Esophagus squamous epithelium (tissue), 5 donors: ENCODE data around the gene UBE2M. TPM values are rescaled to one million over a fixed set of nuclear protein-coding genes. Genes with fewer than 3 reads are reported as not detected.

ENCODE experiments used
- DNase-seq: peaks from one replicate; lab custom pipeline; 2025; lab: John Stamatoyannopoulos, UW
- H3K27ac ChIP-seq, 4 donors: fragments of 200-600 bp; sonication (generic); one replicate each; pipeline ENCODE4 v1.5.1; 2016 to 2019; ENCODE audit warnings: mild to moderate bottlenecking in 1 of 4
- H3K27me3 ChIP-seq, 4 donors: fragments of 200-600 bp; sonication (generic); 1 replicate in 3 of 4; 2 replicates in 1 of 4; pipeline versions ENCODE4 v1.5.1 to v1.6.0; 2017 to 2021; ENCODE audit warnings: antibody characterized with exemption in 1 of 4
- H3K36me3 ChIP-seq, 3 donors: fragments of 200-600 bp; sonication (generic); one replicate each; pipeline ENCODE4 v1.5.1; 2016 to 2019
- H3K4me1 ChIP-seq, 3 donors: fragments of 200-600 bp; sonication (generic); one replicate each; pipeline ENCODE4 v1.5.1; 2017 to 2019
- H3K4me3 ChIP-seq, 4 donors: fragments of 200-600 bp; sonication (generic); 1 replicate in 3 of 4; 2 replicates in 1 of 4; pipeline ENCODE4 v1.5.1; 2016 to 2019; ENCODE audit warnings: mild to moderate bottlenecking in 2 of 4, moderate library complexity in 1 of 4
- H3K9me3 ChIP-seq, 3 donors: fragments of 200-600 bp; sonication (generic); one replicate each; pipeline ENCODE4 v1.5.1; 2016 to 2019
- CTCF ChIP-seq, 6 experiments: fragments of 450-650 bp in 4 of 6; fragments of 200-600 bp in 2 of 6; sonication (generic) in 2 of 6; IDR thresholded peaks; one replicate each; pipeline ENCODE4 v1.5.1; 2016 to 2019; ENCODE audit warnings: antibody characterized with exemption in 6 of 6, mild to moderate bottlenecking in 4 of 6, moderate library complexity in 4 of 6
- POLR2A ChIP-seq, 4 donors: fragments of 450-650 bp; IDR thresholded peaks; one replicate each; pipeline ENCODE4 v1.6.1; 2017; ENCODE audit warnings: antibody characterized with exemption in 4 of 4, mild to moderate bottlenecking in 4 of 4, moderate library complexity in 3 of 4
- WGBS, 2 donors: methylation state at CpG; one replicate each; pipeline ENCODE4 v1.1.5; 2018; 5-methylcytosine and 5-hydroxymethylcytosine counted together
- intact Hi-C: fragments of 100-400 bp; cut with DNase I; formaldehyde crosslinking; loops from one replicate; pipeline ENCODE4 v1.15.0; 2022
- total RNA-seq, 4 donors: library from RNA; depleted of rRNA; stranded (reverse); fragments of >200 nt; gene quantifications; one replicate each; pipeline ENCODE4 v1.1.0, GENCODE V29; 2016
- donor health status: DM: yes; HTN: yes; CAD: no.

UBE2M gene
- total RNA-seq, 4 donors from 2014 or later = 22.0 to 37.4 (median 24.7) TPM

- H3K27me3 ChIP-seq = no peaks in the 10 kb centered on the region
- no peak for DNase-seq
- peak in 1 of 6 experiments; percentile 38 for TF ChIP-seq CTCF (IDR thresholded peaks at IDR 0.05)
- peak in 3 of 4 donors; percentile 71 to 75 (median 73) for TF ChIP-seq POLR2A (IDR thresholded peaks at IDR 0.05)
- peaks cover 29 to 52% (median 33%) of the 10 kb centered on the region in 3 donors for H3K4me1 ChIP-seq
- intact Hi-C loops = no loop called here
- WGBS, 2 donors = 1 to 2% methylated on average over 14 to 18 of the region's 69 CpGs
- H3K27ac ChIP-seq = peak within 1 kb of the TSS; percentile 90 to 100 (median 97)
- H3K36me3 ChIP-seq = peaks cover 19 to 58% (median 41%) of the 10 kb centered on the region in 3 donors
- no peaks in the 10 kb centered on the region for H3K9me3 ChIP-seq
- peak within 1 kb of the TSS; percentile 55 to 79 (median 74) for H3K4me3 ChIP-seq
These were observed 3.7 kb downstream of the UBE2M start, which contains the start of gene CHMP2A for GRCh38 chr19:58554494-58555368. Gene CHMP2A (minus strand): TSS chr19:58555105. CDS start chr19:58554212, 893 bp downstream.

- H3K36me3 ChIP-seq = peaks cover 26 to 66% (median 49%) of the 10 kb centered on the region in 3 donors
- H3K4me3 ChIP-seq = peak overlapping the region; percentile 55 to 79 (median 74)
These were observed 4.5 kb downstream of the UBE2M start for GRCh38 chr19:58553799-58554493.

GRCh38 chr19:58552655-58553054 lies 5.8 kb downstream of the UBE2M start:
- no peak overlapping the region for H3K4me3 ChIP-seq
- DNase-seq = no peak
- H3K27ac ChIP-seq = no peak overlapping the region
- peaks cover 39 to 79% (median 62%) of the 10 kb centered on the region in 3 donors for H3K36me3 ChIP-seq
- no peaks in the 10 kb centered on the region for H3K27me3 ChIP-seq
- intact Hi-C loops = no loop called here
- TF ChIP-seq CTCF (IDR thresholded peaks at IDR 0.05) (no peak), POLR2A (IDR thresholded peaks at IDR 0.05) (no peak)
- WGBS, 2 donors = 80 to 89% methylated on average over 2 of the region's 2 CpGs
- H3K9me3 ChIP-seq = no peaks in the 10 kb centered on the region
- H3K4me1 ChIP-seq = peaks cover 24 to 57% (median 32%) of the 10 kb centered on the region in 3 donors

More at GRCh38 chr19:58553799-58554493, 4.5 kb downstream of the UBE2M start:
- peaks cover 25 to 52% (median 32%) of the 10 kb centered on the region in 3 donors for H3K4me1 ChIP-seq
- H3K9me3 ChIP-seq = no peaks in the 10 kb centered on the region
- H3K27ac ChIP-seq = peak overlapping the region; percentile 90 to 100 (median 94)
- H3K27me3 ChIP-seq = no peaks in the 10 kb centered on the region
- intact Hi-C loops = no loop called here
- DNase-seq = no peak
- 24 to 34% methylated on average over 9 to 16 of the region's 18 CpGs for WGBS, 2 donors
- TF ChIP-seq POLR2A (IDR thresholded peaks at IDR 0.05) (no peak), CTCF (IDR thresholded peaks at IDR 0.05) (no peak)

GRCh38 chr19:58551577-58552471 lies 6.6 kb downstream of the UBE2M start:
- 84 to 89% methylated on average over 12 to 13 of the region's 18 CpGs for WGBS, 2 donors
- no peak for TF ChIP-seq CTCF (IDR thresholded peaks at IDR 0.05)
- no peak for TF ChIP-seq POLR2A (IDR thresholded peaks at IDR 0.05)
- Histone ChIP-seq H3K4me3 (no peak overlapping the region), H3K9me3 (no peaks in the 10 kb centered on the region), H3K27ac (no peak overlapping the region), H3K36me3 (peaks cover 46 to 85% (median 67%) of the 10 kb centered on the region in 3 donors), H3K4me1 (peaks cover 23 to 57% (median 32%) of the 10 kb centered on the region in 3 donors), H3K27me3 (no peaks in the 10 kb centered on the region)
- intact Hi-C loops = no loop called here
- no peak for DNase-seq
